GM19324 (cell line): ENCODE measurements around the gene EFS.
"Not testable (repeated sequence)": the region's sequence is repeated elsewhere in the genome, so short reads cannot be mapped to it uniquely, and the experiment has no call there.

Experiments used
- ATAC-seq: cut with Tn5 transposase; IDR thresholded peaks from one replicate; pipeline ENCODE4 v1.9.1; 2021; ENCODE audit warnings: mild to moderate bottlenecking, moderate library complexity; ENCODE audit not compliant: unreplicated experiment, low FRiP score

Gene EFS

DNA sequence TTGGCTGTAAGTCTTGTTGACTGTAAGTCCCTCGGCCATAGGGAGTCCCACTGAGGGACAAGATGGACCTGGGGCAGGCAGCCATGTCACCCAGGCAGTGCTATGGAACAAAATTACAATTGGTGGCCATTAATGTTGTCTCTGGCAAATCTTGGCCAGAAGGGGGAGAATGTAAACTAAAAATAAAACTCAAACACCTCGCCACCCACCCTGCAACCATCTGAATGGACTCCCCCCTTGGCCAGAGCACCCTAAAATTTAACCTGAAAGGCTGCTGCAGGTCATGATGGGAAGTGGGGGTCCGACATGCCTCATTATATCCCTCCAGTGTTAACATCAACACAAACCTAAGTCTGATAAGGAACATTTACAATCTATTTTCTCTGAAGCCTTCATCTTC, 20.5 kb downstream of the EFS start:
- no peak for ATAC-seq

DNA sequence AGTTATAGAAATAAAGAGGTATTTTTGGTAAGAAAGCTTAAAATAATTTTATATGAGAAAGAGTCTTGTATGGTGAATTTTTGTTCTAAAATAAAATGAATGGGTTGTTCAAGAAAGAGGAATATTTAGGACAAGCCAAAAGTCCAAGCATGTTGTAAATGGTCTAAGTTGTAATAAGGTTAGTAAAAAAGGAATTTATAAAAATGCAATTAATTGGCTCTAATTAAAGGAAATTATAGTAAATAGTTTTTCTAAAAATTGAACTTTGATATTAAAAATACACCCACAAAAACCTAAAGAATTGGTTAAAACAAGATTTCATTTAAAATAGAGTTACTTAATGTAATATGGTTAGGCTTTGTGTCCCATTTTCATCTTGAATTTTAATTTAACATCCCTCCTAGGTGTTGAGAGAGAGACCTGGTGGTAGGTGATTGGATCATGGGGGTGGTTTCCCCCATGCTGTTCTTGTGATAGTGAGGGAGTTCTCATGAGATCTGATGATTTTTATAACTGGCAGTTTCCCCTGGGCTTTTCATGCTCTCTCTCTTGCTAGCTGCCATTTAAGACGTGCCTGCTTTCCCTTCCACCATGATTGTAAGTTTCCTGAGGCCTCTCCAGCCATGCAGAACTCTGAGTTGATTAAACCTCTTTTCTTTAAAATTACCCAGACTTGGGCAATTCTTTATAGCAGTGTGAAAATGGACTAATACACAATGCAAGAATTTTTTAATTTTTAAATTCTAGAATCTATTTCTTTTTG, 25.3 kb downstream of the EFS start:
- ATAC-seq = no peak

DNA sequence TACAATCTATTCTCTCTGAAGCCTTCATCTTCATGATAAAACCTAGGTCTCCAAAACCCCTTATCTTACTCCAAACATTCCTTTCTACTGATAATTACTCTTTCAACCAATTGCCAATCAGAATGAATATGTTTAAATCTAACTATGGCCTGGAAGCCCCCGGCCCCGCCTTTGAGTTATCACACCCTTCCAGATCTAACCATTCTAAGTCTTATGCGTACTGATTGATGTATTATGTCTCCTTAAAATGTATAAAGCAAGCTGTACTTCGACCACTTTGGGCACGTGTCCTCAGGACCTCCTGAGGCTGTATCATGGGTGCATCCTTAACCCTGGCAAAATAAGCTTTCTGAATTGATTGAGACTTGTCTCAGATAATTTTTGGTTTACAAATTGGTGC, 29.3 kb downstream of the EFS start:
- ATAC-seq = no peak

GRCh38 chr14:23327947-23328744, 36.8 kb downstream of the EFS start:
- ATAC-seq = no peak

- ATAC-seq = no peak
These were observed 38.3 kb downstream of the EFS start for GRCh38 chr14:23326491-23327332.

GRCh38 chr14:23325746-23326145, 39.2 kb downstream of the EFS start:
- not testable (repeated sequence) for ATAC-seq

DNA sequence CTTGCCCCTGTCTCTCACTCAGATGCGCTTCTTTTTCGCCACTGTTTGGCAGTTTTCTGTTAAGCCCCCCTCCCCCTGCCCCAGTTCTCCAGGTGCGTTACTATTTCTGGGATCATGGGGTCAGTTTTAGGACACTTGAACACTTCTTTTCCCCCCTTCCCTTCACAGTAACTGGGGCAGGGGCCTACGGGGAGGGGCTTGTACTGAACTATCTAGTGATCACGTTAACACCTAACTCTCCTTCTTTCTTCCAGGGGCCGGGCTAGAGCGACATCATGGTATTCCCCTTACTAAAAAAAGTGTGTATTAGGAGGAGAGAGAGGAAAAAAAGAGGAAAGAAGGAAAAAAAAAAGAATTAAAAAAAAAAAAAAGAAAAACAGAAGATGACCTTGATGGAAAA, 40.0 kb downstream of the EFS start:
- no peak for ATAC-seq

DNA sequence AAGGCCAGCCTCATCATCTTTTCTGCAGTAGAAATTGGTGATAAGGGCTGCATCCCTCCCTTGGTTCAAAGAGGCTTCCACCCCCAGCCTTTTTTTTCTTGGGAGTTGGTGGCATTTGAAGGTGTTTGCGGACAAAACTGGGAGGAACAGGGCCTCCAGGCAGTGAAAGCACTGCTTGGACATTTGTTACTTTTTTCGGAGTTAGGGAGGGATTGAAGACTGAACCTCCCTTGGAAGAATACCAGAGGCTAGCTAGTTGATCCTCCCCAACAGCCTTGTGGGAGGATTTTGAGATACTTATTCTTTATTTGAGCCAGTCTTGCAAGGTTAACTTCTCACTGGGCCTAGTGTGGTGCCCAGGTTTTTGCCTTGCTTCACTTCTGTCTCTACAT, 40.5 kb downstream of the EFS start:
- no peak for ATAC-seq

DNA sequence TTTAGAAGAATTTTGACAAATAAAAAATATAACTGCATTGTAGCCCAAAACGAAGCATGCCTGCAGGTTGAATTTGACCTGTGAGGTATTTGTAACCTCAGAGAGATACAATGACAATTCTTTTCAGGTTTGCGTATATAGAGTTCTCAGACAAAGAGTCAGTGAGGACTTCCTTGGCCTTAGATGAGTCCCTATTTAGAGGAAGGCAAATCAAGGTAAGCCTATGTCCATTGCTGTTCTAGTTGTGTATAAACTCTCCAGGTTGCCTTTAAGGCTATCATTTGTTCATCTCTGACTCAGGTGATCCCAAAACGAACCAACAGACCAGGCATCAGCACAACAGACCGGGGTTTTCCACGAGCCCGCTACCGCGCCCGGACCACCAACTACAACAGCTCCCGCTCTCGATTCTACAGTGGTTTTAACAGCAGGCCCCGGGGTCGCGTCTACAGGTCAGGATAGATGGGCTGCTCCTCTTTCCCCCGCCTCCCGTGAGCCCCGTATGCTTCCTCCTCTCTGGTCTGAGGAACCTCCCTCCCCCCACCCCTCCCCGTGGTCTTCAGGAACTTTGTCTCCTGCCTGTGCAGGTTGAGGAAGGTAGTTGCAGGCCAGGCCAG, 41.0 kb downstream of the EFS start:
- no peak for ATAC-seq

- ATAC-seq = no peak
These were observed 42.1 kb downstream of the EFS start for GRCh38 chr14:23322568-23323517.

- ATAC-seq = peak; percentile 22
These were observed 43.1 kb downstream of the EFS start for GRCh38 chr14:23321572-23322547.

DNA sequence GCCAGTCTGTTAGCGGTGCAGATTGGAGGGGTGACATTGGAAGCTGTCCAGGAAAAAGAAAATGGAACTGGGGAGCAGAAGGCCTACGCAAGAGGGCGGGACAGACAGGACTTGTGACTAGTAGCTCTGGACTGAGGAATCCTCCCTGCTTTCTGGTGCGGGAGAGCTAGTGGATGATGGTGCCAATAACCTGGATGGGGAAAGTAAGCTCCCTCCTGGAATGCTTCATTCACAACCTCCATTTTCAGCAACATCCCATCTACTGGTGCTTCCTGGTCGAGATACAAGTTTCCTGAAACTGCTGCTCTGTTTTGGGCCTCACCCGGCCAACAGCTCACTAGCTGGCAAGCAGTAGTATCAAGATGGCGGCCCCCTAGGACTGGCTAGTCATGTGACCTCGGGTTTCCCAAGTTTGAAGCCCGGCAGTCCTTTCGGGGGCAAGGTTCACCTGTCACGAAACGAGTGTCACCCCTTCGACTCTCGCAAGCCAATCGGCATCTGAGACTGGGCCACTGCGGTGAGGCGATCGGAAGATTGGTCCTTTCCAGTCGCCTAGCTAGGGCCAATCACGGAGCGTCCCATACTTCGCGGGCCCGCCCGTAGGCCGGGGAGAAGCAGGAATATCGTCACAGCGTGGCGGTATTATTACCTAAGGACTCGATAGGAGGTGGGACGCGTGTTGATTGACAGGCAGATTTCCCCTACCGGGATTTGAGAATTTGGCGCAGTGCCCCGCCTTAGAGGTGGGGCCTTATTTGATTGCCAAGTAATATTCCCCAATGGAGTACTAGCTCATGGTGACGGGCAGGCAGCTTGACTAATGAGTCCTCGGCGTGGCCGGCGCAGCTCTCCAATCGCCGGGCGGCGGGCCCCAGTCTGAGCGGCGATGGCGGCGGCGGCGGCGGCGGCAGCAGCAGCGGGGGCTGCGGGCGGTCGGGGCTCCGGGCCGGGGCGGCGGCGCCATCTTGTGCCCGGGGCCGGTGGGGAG, 44.1 kb downstream of the EFS start, which contains the start of gene PABPN1:
Gene PABPN1 (plus strand): TSS at position 874 of the 988 bp plus-strand sequence. CDS start 13 bp downstream, at position 887.
- peak; percentile 93 for ATAC-seq

- ATAC-seq = no peak
These were observed 45.0 kb downstream of the EFS start for GRCh38 chr14:23319746-23320583.

DNA sequence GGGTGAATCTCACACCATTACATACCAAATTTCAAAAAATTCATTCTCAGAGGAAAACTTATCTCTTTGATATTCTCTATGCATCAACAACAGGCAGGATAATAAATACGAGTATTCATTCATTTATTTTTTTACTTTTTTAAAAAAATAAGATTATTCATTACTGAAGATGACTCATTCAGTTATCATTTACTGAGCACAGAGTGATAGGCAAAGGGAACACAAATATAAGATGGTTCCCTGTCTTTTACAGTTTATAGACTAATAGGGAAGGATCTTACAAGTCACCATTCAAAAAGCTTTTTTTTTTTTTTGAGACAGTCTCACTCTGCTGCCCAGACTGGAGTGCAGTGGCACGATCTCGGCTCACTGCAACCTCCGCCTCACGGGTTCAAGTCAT, 48.7 kb downstream of the EFS start:
- ATAC-seq = no peak

- no peak for ATAC-seq
These were observed 54.4 kb downstream of the EFS start for GRCh38 chr14:23310546-23310945.
